HG03520 (cell line): ENCODE results near the gene LEMD3.

Source experiments
- ATAC-seq: cut with Tn5 transposase; IDR thresholded peaks from one replicate; pipeline ENCODE4 v1.9.1; 2021; ENCODE audit warnings: mild to moderate bottlenecking, moderate library complexity; ENCODE audit not compliant: unreplicated experiment

Gene LEMD3

GRCh38 chr12:65204886-65205525, 35.6 kb downstream of the LEMD3 start:
- ATAC-seq: no peak

GRCh38 chr12:65205886-65206285, 36.5 kb downstream of the LEMD3 start:
- no peak for ATAC-seq

GRCh38 chr12:65208125-65208524, 38.7 kb downstream of the LEMD3 start:
- no peak for ATAC-seq

- no peak for ATAC-seq
Observed at GRCh38 chr12:65208964-65209654, 39.7 kb downstream of the LEMD3 start.

- ATAC-seq: no peak
Observed at GRCh38 chr12:65209655-65210043, 40.3 kb downstream of the LEMD3 start.

GRCh38 chr12:65217086-65217485, 47.7 kb downstream of the LEMD3 start:
- ATAC-seq: no peak

- no peak for ATAC-seq
Observed at GRCh38 chr12:65220761-65221160, 51.4 kb downstream of the LEMD3 start.

GRCh38 chr12:65229441-65229840, 60.1 kb downstream of the LEMD3 start:
- no peak for ATAC-seq

- no peak for ATAC-seq
Observed at GRCh38 chr12:65232476-65233077, 63.2 kb downstream of the LEMD3 start.

- ATAC-seq: no peak
Observed at GRCh38 chr12:65237153-65237552, 67.8 kb downstream of the LEMD3 start.

GRCh38 chr12:65238609-65239008, 69.2 kb downstream of the LEMD3 start:
- no peak for ATAC-seq

GRCh38 chr12:65248656-65249633, 79.6 kb downstream of the LEMD3 start:
- ATAC-seq: no peak

- ATAC-seq: no peak
Observed at GRCh38 chr12:65252515-65252914, 83.1 kb downstream of the LEMD3 start.

- ATAC-seq: no peak
Observed at GRCh38 chr12:65257986-65258385, 88.6 kb downstream of the LEMD3 start.

- no peak for ATAC-seq
Observed at GRCh38 chr12:65259501-65259900, 90.1 kb downstream of the LEMD3 start.

GRCh38 chr12:65263777-65264176, 94.4 kb downstream of the LEMD3 start:
- ATAC-seq: no peak

GRCh38 chr12:65266408-65266807, 97.0 kb downstream of the LEMD3 start:
- ATAC-seq: no peak

GRCh38 chr12:65269603-65270002, 100.2 kb downstream of the LEMD3 start:
- ATAC-seq: no peak

- ATAC-seq: no peak
Observed at GRCh38 chr12:65274602-65275272, 105.4 kb downstream of the LEMD3 start.

GRCh38 chr12:65275627-65276026, 106.2 kb downstream of the LEMD3 start:
- no peak for ATAC-seq
